ENCODE data around the gene YWHAG. TPM values are rescaled to one million over a fixed set of nuclear protein-coding genes. Genes with fewer than 3 reads are reported as not detected.

Gene YWHAG
- total and polyA plus RNA-seq, 9 of the 15 experiments (the other 6 are each of a cell fraction or from before 2014, with no cell fraction given), result 30.4 to 246 (median 94.5) TPM

- TF ChIP-seq, protein P1, sequence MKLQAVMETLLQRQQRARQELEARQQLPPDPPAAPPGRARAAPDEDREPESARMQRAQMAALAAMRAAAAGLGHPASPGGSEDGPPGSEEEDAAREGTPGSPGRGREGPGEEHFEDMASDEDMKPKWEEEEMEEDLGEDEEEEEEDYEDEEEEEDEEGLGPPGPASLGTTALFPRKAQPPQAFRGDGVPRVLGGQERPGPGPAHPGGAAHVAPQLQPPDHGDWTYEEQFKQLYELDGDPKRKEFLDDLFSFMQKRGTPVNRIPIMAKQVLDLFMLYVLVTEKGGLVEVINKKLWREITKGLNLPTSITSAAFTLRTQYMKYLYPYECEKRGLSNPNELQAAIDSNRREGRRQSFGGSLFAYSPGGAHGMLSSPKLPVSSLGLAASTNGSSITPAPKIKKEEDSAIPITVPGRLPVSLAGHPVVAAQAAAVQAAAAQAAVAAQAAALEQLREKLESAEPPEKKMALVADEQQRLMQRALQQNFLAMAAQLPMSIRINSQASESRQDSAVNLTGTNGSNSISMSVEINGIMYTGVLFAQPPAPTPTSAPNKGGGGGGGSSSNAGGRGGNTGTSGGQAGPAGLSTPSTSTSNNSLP (IDR thresholded peaks at IDR 0.05; ENCODE audit: borderline replicate concordance, low read depth, low read length), result no peak
- TF ChIP-seq ZNF311 (CRISPR knock-in tag; IDR thresholded peaks at IDR 0.05) (no peak), ZNF584 (CRISPR knock-in tag; IDR thresholded peaks at IDR 0.05; ENCODE audit: low read depth) (no peak), ATF7 (IDR thresholded peaks at IDR 0.05) (peak; percentile 76), ZNF12 (CRISPR knock-in tag; IDR thresholded peaks at IDR 0.05) (0 out of 2 replicates have a peak, but pooled peaks have one; percentile 55), HMGN3 (IDR thresholded peaks at IDR 0.05; ENCODE audit: borderline replicate concordance, extremely low read depth, insufficient read length, low read depth, low read length) (peak; percentile 76), CLOCK (CRISPR knock-in tag; IDR thresholded peaks at IDR 0.05; ENCODE audit: borderline replicate concordance) (no peak), DPF2 (IDR thresholded peaks at IDR 0.05) (no peak; the same call in 1 of the 2 replicates), TCF3 (CRISPR knock-in tag; IDR thresholded peaks at IDR 0.05) (no peak; the same call in 1 of the 2 replicates), TGIF2 (CRISPR knock-in tag; IDR thresholded peaks at IDR 0.05) (peak; percentile 95), ZNF280B (CRISPR knock-in tag; IDR thresholded peaks at IDR 0.05) (0 out of 2 replicates have a peak, but pooled peaks have one; percentile 37), SRSF1 (IDR thresholded peaks at IDR 0.05; ENCODE audit: low read depth, low read length) (no peak), OTX1 (CRISPR knock-in tag; IDR thresholded peaks at IDR 0.05) (0 out of 2 replicates have a peak, but pooled peaks have one; percentile 30), DNMT1 (IDR thresholded peaks at IDR 0.05) (no peak), XRCC3 (IDR thresholded peaks at IDR 0.05) (no peak)
- TF ChIP-seq, protein P2, sequence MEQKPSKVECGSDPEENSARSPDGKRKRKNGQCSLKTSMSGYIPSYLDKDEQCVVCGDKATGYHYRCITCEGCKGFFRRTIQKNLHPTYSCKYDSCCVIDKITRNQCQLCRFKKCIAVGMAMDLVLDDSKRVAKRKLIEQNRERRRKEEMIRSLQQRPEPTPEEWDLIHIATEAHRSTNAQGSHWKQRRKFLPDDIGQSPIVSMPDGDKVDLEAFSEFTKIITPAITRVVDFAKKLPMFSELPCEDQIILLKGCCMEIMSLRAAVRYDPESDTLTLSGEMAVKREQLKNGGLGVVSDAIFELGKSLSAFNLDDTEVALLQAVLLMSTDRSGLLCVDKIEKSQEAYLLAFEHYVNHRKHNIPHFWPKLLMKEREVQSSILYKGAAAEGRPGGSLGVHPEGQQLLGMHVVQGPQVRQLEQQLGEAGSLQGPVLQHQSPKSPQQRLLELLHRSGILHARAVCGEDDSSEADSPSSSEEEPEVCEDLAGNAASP (IDR thresholded peaks at IDR 0.05), result no peak
- TF ChIP-seq, protein P3, sequence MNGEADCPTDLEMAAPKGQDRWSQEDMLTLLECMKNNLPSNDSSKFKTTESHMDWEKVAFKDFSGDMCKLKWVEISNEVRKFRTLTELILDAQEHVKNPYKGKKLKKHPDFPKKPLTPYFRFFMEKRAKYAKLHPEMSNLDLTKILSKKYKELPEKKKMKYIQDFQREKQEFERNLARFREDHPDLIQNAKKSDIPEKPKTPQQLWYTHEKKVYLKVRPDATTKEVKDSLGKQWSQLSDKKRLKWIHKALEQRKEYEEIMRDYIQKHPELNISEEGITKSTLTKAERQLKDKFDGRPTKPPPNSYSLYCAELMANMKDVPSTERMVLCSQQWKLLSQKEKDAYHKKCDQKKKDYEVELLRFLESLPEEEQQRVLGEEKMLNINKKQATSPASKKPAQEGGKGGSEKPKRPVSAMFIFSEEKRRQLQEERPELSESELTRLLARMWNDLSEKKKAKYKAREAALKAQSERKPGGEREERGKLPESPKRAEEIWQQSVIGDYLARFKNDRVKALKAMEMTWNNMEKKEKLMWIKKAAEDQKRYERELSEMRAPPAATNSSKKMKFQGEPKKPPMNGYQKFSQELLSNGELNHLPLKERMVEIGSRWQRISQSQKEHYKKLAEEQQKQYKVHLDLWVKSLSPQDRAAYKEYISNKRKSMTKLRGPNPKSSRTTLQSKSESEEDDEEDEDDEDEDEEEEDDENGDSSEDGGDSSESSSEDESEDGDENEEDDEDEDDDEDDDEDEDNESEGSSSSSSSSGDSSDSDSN (IDR thresholded peaks at IDR 0.05; ENCODE audit: borderline replicate concordance in 1 of 2, low read depth in 2 of 2, low read length in 2 of 2), result peak in 1 of 2 experiments; percentile 79; a peak in 2 of 4 replicates
Observed at GRCh38 chr7:76358481-76359110, at the start of gene YWHAG (continued).
